HG03565 (cell line): ENCODE results near the gene COG8.
"Not testable (repeated sequence)": the region's sequence is repeated elsewhere in the genome, so short reads cannot be mapped to it uniquely, and the experiment has no call there.

Experiments
- ATAC-seq: cut with Tn5 transposase; IDR thresholded peaks from one replicate; pipeline ENCODE4 v1.9.1; 2021; ENCODE audit warnings: mild to moderate bottlenecking, moderate library complexity; ENCODE audit not compliant: unreplicated experiment

COG8 gene

GRCh38 chr16:69319826-69320739 is 19.3 kb downstream of the COG8 start:
- no peak for ATAC-seq

- no peak for ATAC-seq
Observed at GRCh38 chr16:69319381-69319780, 20.0 kb downstream of the COG8 start.

GRCh38 chr16:69318911-69319289 is 20.5 kb downstream of the COG8 start:
- ATAC-seq = no peak

GRCh38 chr16:69318177-69318910 is 21.0 kb downstream of the COG8 start:
- ATAC-seq = no peak

GRCh38 chr16:69316595-69317034 is 22.7 kb downstream of the COG8 start:
- ATAC-seq = no peak

GRCh38 chr16:69315486-69316311 is 23.7 kb downstream of the COG8 start:
- no peak for ATAC-seq

- no peak for ATAC-seq
Observed at GRCh38 chr16:69314534-69314933, 24.8 kb downstream of the COG8 start.

- no peak for ATAC-seq
Observed at GRCh38 chr16:69313469-69313868, 25.9 kb downstream of the COG8 start.

- ATAC-seq = peak; percentile 38
Observed at GRCh38 chr16:69311533-69312387, 27.6 kb downstream of the COG8 start.

- ATAC-seq = peak; percentile 95
Observed at GRCh38 chr16:69310653-69311532, 28.5 kb downstream of the COG8 start, which contains the start of gene VPS4A. TSS of gene VPS4A (plus strand) at chr16:69311350. CDS start at chr16:69311512, 162 bp downstream.

- no peak for ATAC-seq
Observed at GRCh38 chr16:69309316-69309715, 30.0 kb downstream of the COG8 start.

- ATAC-seq = no peak
Observed at GRCh38 chr16:69307856-69308255, 31.5 kb downstream of the COG8 start.

- no peak for ATAC-seq
Observed at GRCh38 chr16:69307091-69307490, 32.3 kb downstream of the COG8 start.

GRCh38 chr16:69306031-69306430 is 33.3 kb downstream of the COG8 start:
- ATAC-seq = no peak

- ATAC-seq = no peak
Observed at GRCh38 chr16:69302301-69302700, 37.1 kb downstream of the COG8 start.

GRCh38 chr16:69301861-69302260 is 37.5 kb downstream of the COG8 start:
- ATAC-seq = no peak

- ATAC-seq = no peak
Observed at GRCh38 chr16:69301187-69301586, 38.2 kb downstream of the COG8 start.

- no peak for ATAC-seq
Observed at GRCh38 chr16:69298261-69298660, 41.1 kb downstream of the COG8 start.

- ATAC-seq = not testable (repeated sequence)
Observed at GRCh38 chr16:69296771-69297170, 42.6 kb downstream of the COG8 start.
